HL-60 (cell line): ENCODE results near the gene PLA2G6.

ENCODE experiments used
- GABPA ChIP-seq: IDR thresholded peaks from 2 replicates; pipeline ENCODE4 v1.6.1; 2012; ENCODE audit warnings: low read depth
- TF ChIP-seq, protein P1 (sequence below): IDR thresholded peaks from one replicate; pipeline ENCODE4 v1.5.1; 2011; ENCODE audit warnings: low read length, control low read depth, inconsistent platforms; ENCODE audit not compliant: insufficient read depth

DNA sequence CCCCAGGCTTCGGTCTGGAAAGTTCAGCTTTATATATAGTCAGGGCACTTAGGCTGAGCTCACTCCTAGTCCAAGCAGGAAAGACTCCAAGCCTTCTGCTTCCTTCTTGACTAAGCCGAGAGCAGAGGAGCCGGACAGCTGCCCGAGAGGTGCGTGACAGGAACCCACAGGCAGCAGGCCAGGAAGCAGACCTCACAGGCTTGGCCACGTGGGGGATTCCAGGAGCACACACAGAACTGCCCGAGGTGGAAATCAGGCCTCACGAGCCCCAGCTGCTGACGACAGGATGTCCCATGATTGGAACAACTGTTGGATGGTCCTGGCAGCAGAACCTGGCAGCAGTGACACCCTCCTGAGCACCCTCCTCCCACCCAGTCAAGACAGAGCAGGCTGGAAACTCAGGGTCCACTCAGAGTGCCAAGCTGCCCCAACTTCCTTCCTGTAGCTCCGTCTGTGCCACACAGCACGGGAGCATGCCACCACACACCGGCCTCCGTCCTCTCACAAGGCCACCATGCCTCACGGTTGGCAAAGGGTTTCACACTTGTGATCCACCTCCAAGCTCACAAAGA lies 5.4 kb downstream of the PLA2G6 start:
- 0 out of 2 replicates have a peak, but pooled peaks have one; percentile 38 for TF ChIP-seq GABPA
- TF ChIP-seq, protein P1, sequence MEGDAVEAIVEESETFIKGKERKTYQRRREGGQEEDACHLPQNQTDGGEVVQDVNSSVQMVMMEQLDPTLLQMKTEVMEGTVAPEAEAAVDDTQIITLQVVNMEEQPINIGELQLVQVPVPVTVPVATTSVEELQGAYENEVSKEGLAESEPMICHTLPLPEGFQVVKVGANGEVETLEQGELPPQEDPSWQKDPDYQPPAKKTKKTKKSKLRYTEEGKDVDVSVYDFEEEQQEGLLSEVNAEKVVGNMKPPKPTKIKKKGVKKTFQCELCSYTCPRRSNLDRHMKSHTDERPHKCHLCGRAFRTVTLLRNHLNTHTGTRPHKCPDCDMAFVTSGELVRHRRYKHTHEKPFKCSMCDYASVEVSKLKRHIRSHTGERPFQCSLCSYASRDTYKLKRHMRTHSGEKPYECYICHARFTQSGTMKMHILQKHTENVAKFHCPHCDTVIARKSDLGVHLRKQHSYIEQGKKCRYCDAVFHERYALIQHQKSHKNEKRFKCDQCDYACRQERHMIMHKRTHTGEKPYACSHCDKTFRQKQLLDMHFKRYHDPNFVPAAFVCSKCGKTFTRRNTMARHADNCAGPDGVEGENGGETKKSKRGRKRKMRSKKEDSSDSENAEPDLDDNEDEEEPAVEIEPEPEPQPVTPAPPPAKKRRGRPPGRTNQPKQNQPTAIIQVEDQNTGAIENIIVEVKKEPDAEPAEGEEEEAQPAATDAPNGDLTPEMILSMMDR, result no peak
